Measurements from ENCODE around the gene LMNTD2.

DNA sequence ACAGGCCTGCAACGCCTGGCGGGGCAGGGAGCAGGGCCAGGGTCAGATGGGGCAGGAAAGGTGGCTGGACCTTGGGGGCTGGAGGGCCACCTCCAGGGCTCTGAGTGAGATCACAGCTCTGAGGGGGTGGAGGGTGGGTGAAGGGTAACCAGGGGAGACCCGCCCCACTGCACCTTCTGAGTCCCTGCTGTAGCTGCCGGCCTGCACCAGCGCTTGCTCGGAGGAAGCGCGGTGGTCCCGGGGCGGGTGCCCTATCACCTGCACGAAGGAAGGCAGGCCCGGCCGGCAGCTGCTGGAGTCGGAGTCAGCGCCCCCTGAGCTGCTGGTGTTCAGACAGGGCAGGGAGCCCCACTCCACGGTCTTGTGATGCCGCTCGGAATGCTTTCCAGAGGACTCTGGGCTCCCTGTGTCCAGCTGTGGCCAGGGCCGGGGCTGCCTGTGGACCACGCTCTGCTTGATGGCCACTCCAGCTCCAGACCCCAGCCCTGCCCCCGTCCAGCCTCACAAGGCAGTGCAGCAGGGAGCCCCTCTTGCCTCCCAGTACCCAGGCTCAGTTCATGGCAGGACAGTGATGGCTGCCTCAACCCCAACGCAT is 3.8 kb downstream of the LMNTD2 start:
- TF ChIP-seq, protein P1, sequence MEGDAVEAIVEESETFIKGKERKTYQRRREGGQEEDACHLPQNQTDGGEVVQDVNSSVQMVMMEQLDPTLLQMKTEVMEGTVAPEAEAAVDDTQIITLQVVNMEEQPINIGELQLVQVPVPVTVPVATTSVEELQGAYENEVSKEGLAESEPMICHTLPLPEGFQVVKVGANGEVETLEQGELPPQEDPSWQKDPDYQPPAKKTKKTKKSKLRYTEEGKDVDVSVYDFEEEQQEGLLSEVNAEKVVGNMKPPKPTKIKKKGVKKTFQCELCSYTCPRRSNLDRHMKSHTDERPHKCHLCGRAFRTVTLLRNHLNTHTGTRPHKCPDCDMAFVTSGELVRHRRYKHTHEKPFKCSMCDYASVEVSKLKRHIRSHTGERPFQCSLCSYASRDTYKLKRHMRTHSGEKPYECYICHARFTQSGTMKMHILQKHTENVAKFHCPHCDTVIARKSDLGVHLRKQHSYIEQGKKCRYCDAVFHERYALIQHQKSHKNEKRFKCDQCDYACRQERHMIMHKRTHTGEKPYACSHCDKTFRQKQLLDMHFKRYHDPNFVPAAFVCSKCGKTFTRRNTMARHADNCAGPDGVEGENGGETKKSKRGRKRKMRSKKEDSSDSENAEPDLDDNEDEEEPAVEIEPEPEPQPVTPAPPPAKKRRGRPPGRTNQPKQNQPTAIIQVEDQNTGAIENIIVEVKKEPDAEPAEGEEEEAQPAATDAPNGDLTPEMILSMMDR (IDR thresholded peaks at IDR 0.05): no peak
- no peak for TF ChIP-seq EZH2phosphoT487 (IDR thresholded peaks at IDR 0.05)

All from neural progenitor cell (in vitro differentiated cells).